Measurements from ENCODE around the gene SRMS. TPM values are rescaled to one million over a fixed set of nuclear protein-coding genes. Genes with fewer than 3 reads are reported as not detected.

SRMS gene
- total RNA-seq, 2 donors from 2014 or later = not detected

DNA sequence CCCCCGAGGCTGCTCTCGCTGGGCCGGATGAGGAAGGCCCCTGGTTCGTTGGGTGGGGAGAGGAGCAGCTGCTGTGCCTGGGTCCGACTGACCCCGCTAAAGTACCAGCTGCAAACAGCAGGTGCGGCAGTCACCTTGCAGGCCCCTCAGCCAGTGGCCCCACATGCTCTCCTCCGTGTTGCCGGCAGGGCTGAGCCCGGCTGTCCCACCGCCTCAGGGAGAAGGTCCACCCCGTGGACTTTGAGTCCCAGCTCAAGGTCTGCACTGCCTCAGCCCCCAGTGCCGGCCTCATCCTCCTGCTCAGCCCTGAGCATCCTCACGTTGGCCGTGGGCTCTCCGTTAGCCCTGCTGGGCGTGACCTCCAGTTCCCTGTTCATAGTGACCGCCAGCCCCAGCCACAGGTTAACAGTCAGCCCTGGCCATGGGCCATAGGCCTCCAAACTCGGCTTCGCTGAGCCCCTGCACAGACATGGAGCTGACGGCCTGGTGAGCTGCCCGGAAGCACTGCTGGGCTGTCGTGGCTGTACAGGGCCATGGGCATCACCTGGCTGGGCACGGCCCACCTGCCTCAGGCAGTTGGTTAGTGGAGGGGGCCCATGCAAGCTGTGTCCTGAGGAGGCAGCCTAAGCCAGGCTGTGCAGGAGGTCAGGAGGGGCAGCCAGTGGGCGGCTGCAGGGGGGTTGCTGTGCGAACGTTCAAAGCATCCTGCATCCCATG lies 3.1 kb downstream of the SRMS start:
- ATAC-seq (no peak), DNase-seq (no peak)
- intact Hi-C loops (cut with DNase I) = loop anchor here in 1 of 2 donors (10.0 kb wide), 1 partner anchor 50 kb away; no protein-coding TSS in a partner anchor

GRCh38 chr20:63543733-63544132 lies 3.8 kb downstream of the SRMS start:
- intact Hi-C loops (cut with DNase I) = loop anchor here in 1 of 2 donors (10.0 kb wide), 1 partner anchor 51 kb away; no protein-coding TSS in a partner anchor
- DNase-seq = no peak
- ATAC-seq = no peak

GRCh38 chr20:63543131-63543530 lies 4.4 kb downstream of the SRMS start:
- ATAC-seq (no peak), DNase-seq (no peak)
- intact Hi-C loops (cut with DNase I) = loop anchor here in 1 of 2 donors (10.0 kb wide), 1 partner anchor 52 kb away; no protein-coding TSS in a partner anchor

- intact Hi-C loops (cut with DNase I) = loop anchor here in 1 of 2 donors (10.0 kb wide), 1 partner anchor 52 kb away; no protein-coding TSS in a partner anchor
- ATAC-seq (no peak), DNase-seq (no peak)
These were observed 4.9 kb downstream of the SRMS start for GRCh38 chr20:63542696-63543095.

DNA sequence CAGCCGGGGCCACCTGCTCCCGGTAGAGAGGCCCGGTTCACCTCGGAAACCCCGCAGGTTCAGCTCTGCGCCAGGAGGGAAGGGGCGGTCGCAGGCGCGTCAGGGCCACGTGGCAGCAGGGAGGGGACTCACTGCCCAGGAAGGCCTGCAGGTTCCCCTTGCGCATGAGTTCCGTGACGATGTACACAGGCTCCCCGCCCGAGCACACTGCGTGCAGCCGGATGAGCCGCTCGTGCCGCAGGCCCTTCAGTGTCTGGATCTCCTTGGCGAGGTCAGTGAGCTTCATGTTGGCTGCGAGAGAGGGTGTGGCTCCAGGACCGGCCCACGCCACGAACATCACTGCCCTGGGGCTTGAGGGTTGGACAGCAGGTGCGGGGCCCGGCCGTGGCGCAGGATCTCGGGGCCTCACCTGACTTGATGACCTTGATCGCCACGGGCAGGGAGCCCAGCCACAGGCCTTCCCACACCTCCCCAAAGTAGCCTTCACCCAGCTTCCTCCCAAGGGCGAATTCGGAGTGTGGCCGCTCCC lies 5.5 kb downstream of the SRMS start:
- DNase-seq (no peak), ATAC-seq (no peak)
- intact Hi-C loops (cut with DNase I) = loop anchor here in 1 of 2 donors (10.0 kb wide), 1 partner anchor 53 kb away; no protein-coding TSS in a partner anchor

- no peak for DNase-seq
- intact Hi-C loops (cut with DNase I) = loop anchor here in 1 of 2 donors (10.0 kb wide), 1 partner anchor 53 kb away; no protein-coding TSS in a partner anchor
These were observed 6.2 kb downstream of the SRMS start for GRCh38 chr20:63541371-63541770.

DNA sequence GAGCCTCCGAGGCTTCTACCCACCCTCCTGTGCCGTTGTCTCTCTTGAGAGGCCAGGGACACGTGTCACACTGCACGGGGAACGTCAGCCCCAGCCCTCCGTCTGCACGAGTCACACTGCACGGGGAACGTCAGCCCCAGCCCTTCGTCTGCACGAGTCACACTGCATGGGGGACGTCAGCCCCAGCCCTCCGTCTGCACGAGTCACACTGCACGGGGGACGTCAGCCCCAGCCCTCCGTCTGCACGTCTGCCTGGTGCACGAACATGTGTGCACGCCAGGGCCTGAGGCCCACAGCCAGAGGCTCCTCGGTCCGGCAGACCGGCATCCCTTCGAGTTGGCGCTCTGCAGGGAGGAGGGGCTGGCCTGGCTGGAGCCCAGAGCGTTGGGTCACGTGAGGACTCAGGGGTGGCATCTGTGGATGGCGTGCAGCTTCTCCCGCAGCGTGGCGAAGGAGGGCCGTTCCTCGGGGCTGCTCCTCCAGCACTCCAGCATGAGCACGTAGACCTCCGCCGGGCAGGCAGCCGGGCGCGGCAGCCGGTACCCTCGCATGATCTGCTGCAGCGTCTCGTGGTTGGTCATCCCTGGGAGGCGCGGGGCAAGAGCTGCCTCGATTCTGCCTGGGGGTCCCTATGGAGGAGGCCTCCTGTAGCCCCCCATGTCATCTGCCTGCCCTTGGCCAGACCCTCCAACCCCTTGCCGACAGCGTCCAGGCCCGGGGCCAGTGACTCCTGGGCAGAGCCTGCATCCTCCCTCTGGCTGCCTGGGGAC lies 6.9 kb downstream of the SRMS start:
- ATAC-seq (no peak), DNase-seq (no peak)
- intact Hi-C loops (cut with DNase I) = loop anchor here in 1 of 2 donors (10.0 kb wide), 1 partner anchor 54 kb away; no protein-coding TSS in a partner anchor

More at GRCh38 chr20:63541371-63541770, 6.2 kb downstream of the SRMS start:
- no peak for ATAC-seq

DNA sequence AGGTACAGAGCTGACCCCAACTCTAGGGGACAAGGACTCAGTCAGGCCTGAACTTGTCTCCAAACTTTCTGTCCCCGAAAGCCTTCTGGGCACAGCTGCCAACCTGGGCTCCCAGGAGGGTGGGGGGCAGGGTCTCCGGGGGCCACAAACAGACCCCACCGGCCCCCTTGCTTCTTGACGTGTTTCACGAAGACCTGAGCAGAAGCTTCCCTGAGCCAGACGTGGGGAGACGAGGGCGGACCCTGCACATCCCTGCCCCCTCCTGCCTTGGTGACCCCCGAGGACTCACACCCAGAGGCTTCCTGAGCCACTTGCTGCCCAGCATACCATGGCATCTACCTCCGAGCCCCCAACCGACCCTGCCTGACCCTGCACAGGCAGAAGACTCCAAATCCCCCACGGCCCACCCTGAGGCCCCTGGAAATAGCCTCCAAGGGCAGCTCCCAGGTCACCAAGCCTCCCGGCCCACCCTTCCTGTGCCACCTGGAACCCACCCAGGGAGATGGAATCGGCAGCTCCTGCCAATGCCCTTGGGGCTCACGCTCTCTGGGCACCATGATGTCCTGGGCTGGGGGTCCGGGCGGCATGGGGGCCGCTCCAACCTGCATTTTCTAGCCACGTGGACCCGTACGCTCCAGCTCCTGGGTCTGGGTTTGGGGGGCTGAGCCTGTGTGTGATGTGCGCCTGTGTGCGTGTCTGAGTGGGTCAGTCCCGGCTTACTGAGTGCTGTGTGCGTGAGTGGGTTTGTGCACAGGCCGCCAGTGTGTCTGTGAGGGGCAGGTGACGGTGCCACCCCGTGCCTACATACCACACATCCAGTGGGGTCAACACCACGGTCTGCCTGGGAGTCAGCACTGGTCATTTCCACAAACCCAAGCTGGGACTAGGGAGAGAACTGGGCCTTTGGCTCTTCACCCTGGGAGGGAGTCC lies 7.8 kb downstream of the SRMS start:
- ATAC-seq = no peak
- intact Hi-C loops (cut with DNase I) = loop anchor here (5.0 to 10.0 kb wide), 5 partner anchors 55 to 438 kb away; partner anchors contain the start of gene SAMD10 (in 1 of the 2)
- no peak for DNase-seq

- ATAC-seq (no peak), DNase-seq (no peak)
- intact Hi-C loops (cut with DNase I) = loop anchor here (5.0 to 10.0 kb wide), 4 partner anchors 73 to 438 kb away; partner anchors contain the start of gene SAMD10 (in 1 of the 2)
These were observed 8.5 kb downstream of the SRMS start for GRCh38 chr20:63539092-63539430.

DNA sequence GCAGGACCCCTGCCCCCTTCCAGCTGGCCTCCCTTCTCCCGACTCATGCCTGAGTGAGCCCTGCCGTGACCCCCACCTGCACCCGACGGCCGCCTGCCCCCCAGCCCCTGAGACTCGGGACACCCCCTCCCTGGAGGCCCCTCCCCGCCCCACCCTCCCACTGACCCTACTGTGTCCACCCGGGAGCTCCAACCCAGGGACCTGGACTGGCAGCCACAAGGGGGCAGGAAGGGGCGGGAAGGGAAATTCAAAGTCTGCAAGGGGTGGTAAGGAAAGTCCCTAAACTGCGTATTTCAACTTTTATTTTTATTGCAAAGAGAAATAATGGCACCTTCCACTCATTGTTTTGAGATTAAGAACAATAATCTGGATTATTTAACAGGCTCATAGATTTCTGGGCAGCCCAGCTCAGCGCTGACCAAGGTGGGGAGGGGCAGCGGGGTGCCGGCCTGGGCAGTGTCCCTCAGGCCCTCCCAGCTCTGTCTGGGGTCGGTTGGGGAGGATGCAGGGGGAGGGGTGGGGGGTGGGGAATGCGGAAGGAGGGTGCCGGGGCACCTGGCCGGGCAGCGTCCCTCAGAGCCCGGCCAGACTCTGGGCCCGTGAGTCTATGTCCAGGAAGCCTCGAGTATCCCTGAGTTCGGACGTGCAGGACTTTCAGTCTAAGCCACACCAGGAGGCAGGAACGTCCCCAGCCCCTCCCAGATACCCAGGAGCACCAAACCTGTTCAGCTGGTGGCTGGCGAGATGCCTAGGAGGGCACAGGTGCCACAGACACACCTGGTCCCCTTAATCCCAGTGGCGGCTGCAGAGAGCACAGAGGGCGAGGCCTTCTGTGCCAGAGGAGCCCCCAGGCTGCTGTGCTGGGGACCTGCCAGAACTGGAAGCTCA lies 9.1 kb downstream of the SRMS start:
- peak; percentile 24 to 46 for ATAC-seq
- intact Hi-C loops (cut with DNase I) = loop anchor here (5.0 to 10.0 kb wide), 4 partner anchors 74 to 439 kb away; partner anchors contain the start of gene SAMD10 (in 1 of the 2)
- DNase-seq = no peak

DNA sequence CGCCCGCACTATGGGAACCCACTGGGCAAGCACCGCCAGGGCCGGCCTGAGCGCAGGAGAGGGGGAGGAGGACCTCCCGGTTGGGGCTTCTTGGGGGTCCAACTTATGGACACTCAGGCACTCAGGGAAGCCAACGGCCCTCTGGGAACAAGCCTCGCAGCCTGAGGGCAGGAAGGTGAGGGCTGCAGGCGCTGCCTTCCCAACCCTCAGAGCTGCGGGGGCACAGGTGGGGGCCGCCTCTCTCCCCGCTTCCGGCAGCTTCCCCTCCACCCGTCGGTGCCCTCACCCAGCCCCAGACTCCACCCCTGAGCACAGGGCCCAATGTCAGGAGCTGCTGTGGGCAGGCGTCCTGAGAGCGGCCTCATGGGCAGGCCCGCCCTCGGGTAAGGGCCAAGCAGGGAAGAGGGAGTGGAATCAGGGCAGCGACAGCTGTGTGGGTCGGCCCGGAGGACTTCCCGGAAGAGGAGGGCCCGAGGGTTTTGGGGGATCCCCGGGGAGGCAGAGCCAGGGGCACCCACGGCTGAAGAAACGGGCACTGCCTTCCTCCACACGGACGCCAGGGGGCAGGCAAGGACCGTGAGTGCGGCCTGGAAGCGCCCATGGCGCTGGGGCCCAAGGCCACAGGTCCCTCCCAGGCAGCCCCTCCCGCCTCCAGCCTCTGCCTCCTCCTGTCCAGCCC lies 9.9 kb downstream of the SRMS start:
- intact Hi-C loops (cut with DNase I) = loop anchor here (5.0 to 10.0 kb wide), 4 partner anchors 75 to 440 kb away; partner anchors contain the start of gene SAMD10 (in 1 of the 2)
- peak; percentile 87 to 94 for ATAC-seq
- peak; percentile 91 for DNase-seq

DNA sequence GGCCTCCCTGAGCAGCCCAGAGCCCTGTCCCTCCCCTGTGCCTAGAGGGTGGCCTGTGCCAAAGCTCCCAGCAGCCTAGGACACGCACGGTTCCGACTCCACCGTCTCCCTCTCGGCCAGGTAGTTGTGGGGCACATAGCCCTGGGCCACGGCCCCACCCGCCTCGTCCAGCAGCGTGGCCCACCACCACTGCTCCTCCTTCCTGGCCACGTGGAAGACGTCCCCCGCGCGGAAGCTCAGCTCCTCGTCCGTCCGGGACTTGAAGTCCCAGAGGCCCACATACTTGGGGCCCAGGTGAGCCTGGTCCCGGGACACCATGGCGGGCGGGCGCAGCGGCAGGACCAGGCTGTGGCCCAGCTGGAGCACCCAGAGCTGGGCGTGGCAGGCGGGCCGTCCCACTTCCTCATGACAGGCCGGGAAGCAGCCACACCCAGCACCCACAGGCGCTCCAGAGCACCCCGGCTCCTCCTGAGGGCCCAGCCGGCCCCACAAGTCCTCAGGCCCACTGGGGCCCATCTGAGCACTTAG lies 10.5 kb downstream of the SRMS start, which contains the start of gene PTK6:
Gene PTK6, minus strand, starts transcription at position 380 of the 528 bp plus-strand sequence. Its CDS starts 62 bp downstream, at position 318.
- intact Hi-C loops (cut with DNase I) = loop anchor here (5.0 to 10.0 kb wide), 4 partner anchors 75 to 440 kb away; partner anchors contain the start of gene SAMD10 (in 1 of the 2)
- ATAC-seq = peak in 1 of 2 donors; percentile 29
- peak; percentile 60 for DNase-seq

GRCh38 chr20:63536241-63536977 lies 11.1 kb downstream of the SRMS start:
- intact Hi-C loops (cut with DNase I) = loop anchor here (5.0 to 10.0 kb wide), 4 partner anchors 76 to 441 kb away; partner anchors contain the start of gene SAMD10 (in 1 of the 2)
- no peak for ATAC-seq
- DNase-seq = peak; percentile 24

DNA sequence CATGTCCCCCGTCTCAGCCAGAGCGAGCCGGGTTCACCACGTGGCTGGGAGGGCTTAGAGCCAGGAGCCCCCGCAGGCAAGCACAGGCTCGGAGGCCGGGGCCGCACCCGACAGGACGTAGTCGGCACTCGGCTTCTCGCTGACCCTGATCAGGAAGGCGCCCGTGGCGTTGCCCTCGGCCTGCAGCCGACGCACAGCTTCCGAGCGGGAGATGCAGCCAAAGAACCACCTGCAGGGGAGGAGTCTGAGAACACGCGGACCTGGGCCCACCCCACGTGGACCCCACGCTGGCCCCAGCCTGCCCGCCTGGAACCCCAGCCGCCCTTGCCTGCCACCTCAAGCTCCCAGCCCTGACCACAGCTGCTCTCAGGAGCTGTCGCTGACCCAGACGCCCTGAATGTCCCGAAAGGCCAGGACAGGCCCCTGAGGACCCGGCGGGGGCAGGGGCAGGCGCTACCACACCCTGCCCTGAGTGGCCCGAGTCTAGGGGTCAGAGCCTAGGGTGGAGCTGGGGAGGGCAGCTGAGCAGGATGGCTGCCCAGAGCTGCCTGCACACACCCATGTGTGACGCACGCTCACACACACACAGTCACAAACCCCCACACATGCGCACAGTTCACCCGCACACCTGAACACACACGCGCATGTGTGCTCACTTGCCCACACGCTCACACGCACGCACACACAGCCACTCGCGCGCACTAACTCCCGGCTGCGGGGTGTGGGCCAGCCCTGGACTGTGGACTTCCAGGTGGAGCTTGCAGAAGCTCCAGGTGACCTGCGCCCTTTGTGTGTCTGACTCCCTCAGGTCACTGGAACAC lies 12.5 kb downstream of the SRMS start:
- peak; percentile 25 for DNase-seq
- intact Hi-C loops (cut with DNase I) = loop anchor here (5.0 to 10.0 kb wide), 4 partner anchors 77 to 442 kb away; partner anchors contain the start of gene SAMD10 (in 1 of the 2)
- no peak for ATAC-seq
